ENCODE results near the gene RFXANK. TPM values are rescaled to one million over a fixed set of nuclear protein-coding genes. Genes with fewer than 3 reads are reported as not detected.

Gene RFXANK
- total RNA-seq, 1 donor from 2014 or later = 55.4 TPM

DNA sequence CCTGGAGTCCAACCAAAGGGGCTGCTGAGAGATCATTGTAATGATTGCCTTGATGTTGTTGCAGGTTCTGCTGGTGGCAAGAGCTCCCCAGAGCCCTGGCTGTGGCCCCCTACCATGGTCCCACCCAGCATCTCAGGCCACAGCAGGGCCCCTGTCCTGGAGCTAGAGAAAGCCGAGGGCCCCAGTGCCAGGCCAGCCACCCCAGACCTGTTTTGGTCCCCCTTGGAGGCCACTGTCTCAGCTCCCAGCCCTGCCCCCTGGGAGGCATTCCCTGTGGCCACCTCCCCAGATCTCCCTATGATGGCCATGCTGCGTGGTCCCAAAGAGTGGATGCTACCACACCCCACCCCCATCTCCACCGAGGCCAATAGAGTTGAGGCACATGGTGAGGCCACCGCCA is 35.2 kb downstream of the RFXANK start:
- no peak for DNase-seq (ENCODE audit: low read depth)

DNA sequence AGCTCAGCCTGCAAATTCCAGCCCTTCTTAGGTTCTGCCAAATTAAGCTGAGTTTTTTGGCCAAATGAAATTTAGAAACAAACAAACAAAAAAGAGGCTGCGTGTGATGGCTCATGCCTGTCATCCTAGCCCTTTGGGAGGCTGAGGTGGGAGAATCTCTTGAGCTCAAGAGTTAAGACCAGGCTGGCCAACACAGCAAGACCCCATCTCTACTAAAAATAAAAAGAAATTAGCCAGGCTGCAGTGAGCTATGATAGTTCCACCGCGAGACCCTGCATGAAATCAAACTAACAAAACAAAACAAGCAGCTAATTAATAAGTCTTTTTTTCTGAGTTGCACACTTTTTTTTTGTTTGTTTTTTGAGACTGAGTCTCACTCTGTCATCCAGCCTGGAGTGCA is 37.6 kb downstream of the RFXANK start:
- DNase-seq (ENCODE audit: low read depth) = no peak

DNA sequence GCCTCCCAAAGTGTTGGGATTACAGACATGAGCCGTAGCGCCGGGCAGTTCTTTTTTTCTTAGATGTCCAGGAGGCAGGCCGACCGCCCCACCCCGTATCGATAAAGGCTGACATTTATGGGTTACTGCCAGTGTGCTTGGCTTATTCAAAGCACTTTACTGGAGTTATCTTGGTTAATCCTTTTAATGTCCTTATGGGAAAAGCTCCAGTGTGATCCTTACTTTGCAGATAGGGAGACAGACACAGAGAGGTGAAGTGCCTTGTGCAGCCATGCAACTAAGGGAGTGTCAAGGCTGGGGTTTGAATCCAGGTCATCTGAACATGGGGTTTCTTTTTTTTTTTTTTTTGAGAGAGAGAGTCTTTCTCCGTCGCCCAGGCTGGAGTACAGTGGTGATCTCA is 38.9 kb downstream of the RFXANK start:
- DNase-seq (ENCODE audit: low read depth) = no peak

DNA sequence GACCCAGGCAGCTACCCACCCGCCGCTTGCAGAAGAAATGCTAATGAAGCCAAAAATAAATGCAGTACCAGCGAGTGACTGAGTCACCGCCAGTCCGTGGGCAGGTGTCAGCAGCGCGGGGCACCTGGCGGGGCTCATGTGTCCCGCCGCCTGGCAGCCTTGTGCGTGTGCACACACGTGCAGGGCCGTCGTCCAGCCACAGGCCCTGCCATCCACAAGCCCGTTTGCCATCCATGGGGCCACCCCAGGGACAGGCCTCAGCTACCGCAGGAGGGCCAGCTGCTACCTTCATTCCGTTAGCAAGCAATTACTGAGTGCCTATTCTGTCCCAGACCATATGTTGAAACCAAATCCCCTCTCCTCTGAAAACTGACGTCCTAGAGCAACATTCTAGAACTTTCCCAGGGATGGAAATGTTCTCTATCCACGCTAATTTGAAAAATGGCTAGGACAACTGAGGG is 40.2 kb downstream of the RFXANK start:
- DNase-seq (ENCODE audit: low read depth) = peak; percentile 86

DNA sequence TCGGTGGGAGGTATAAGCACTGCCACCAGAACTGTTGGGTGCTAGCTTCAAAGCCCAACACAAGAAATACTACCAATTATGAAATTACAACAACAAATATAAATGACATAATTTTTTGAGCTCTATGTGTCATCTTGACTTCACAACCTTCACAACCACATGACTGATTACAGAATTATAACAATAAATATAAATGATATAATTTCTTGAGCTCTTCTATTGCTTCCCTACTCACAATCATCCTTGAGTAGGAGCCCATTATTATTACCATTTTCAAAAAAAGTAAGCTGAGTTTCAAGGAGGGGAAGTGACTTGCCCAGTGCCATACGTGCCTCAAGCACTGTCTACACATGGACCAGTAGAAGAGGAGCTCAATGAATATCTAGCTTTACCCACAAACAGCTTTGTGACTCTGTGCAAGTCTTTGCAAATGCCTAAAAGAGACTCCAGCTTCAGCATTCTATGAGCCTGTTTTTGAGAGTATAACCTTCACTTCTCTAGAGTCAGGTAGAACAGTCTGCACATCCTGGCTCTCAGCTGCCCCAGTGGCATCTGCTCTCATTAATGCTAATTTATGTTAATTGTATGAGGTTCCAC is 42.3 kb downstream of the RFXANK start:
- no peak for DNase-seq (ENCODE audit: low read depth)

DNA sequence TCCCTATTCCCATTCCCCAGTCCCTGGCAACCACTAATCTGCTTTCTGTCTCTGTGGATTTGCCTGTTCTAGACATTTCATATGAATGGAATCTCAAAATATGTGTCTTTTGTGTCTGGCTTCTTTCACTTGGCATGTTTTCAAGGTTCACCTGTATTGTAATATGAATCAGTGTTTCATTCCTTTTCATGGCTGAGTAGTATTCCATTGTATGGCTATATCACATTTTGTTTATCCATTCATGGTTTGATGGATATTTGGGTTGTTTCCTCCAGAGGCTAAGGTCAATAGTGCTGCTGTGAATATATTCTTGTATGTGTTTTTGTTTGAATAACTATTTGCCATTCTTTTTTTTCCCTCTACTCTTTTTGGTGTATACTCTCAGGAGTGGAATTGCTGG is 44.1 kb downstream of the RFXANK start:
- no peak for DNase-seq (ENCODE audit: low read depth)

DNA sequence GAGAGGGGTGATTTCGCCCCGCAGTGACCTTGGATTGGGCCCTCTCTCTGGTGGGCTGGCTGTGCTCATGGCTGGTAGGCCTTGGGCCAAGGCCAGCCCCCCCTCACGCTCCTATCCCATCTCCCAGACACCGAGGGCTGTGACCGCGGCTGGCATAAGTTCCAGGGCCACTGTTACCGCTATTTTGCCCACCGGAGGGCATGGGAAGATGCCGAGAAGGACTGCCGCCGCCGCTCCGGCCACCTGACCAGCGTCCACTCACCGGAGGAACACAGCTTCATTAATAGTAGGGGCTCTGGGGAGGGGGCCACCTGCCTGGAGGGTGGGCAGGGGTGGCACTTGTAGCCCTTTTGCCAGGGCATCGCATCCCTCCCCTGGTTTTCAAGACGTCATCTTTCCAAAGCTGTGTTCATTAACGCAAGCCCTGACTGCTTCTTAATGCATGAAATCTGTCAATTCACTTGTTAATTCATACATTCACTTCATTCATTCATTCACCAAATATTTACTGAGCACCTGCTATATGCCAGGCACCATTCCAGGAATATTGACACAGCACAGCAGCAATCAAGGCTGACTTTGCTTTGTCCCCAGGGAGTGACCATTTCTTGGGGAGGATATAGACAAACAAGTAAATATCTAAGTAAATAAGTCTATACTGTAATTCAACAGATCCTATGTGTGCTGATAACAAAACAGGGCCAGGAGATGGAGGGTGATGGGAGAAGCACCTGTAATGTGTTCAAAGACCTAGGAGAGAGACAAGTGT is 46.3 kb downstream of the RFXANK start:
- no peak for DNase-seq (ENCODE audit: low read depth)

DNA sequence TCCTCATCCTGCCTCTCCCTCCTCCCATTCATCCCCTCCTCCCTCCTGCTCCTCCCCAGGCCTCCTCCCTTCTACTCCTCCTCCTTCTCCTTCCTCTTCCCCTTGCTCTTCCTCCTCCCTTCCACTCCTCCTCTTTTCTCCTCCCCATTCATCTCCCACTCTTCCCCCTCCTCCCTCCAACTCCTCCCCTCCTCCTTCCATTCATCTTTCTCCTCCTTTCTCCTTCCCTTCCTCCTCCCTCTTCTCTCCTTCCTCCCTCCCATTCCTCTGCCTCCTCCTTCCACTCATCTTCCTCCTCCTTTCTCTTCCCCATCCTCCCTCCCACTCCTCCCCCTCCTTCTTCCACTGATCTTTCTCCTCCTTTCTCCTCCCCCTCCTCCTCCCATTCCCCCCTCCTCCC is 47.6 kb downstream of the RFXANK start:
- no peak for DNase-seq (ENCODE audit: low read depth)

DNA sequence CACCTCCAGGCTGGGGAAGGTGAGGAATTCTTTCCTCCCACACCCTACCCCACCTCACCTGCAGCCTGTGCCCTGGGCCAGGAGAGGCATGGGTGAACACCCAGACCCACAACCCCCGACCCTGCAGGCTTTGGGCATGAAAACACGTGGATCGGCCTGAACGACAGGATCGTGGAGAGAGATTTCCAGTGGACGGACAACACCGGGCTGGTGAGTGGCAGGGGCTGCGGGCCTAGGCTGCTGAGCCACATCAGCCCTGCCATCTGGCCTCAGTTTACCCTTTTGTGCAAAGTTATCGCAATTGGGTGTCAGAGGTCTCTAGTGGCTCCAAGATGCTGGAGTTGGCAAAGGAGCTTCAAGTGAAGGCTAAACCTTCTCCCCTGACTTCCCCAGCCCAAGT is 48.4 kb downstream of the RFXANK start:
- no peak for DNase-seq (ENCODE audit: low read depth)

DNA sequence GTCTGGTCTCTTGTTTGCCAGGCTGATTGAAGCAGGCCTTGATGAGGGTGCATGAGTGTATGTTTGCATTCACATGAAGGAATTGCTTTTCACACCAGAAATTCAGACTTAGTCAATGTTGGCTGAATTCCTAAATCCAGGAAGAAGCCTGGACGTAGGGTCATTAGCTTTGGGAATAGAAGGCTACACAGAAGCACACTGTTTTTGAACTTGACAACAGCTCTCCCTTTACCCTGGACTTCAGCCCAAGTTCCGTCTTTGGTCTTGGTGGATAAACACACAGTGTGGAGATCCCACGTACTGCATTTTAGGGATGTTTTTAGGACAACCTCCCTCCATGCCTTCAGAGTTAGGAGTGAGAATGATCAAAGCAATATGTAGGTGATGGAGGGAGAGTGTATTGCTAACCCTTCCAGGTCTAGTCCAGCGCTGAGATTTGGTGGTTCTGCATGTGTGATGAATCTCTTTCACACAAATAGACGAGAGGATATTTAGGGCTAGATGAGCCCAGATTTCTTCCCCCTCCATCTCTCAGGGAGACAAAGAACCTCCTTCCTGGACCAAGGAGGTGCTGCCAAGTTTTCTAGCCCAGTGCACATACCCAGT is 58.2 kb downstream of the RFXANK start:
- no peak for DNase-seq (ENCODE audit: low read depth)

Other genes starting within 250 kb of the RFXANK start
- 90.9 and 101 TPM in 2 replicates for gene SUGP2, start 158.7 kb upstream of the RFXANK start, total RNA-seq
- 51.4 and 55.8 TPM in 2 replicates for gene ARMC6, start 158.7 kb upstream of the RFXANK start, total RNA-seq
- gene SLC25A42, start 128.3 kb upstream of the RFXANK start, total RNA-seq = 24.6 and 28.1 TPM in 2 replicates
- 38.0 and 48.0 TPM in 2 replicates for gene TMEM161A, start 53.8 kb upstream of the RFXANK start, total RNA-seq
- gene MEF2B, start 22.0 kb upstream of the RFXANK start, total RNA-seq = not detected in 2 replicates
- 12.7 and 15.4 TPM in 2 replicates for gene BORCS8, start 106 bp upstream of the RFXANK start, total RNA-seq
- 6.9 and 9.7 TPM in 2 replicates for gene NR2C2AP, start 11.2 kb downstream of the RFXANK start, total RNA-seq
- gene NCAN, start 19.7 kb downstream of the RFXANK start, total RNA-seq = 0.05 TPM in 1 of 2 replicates, not detected in the other
- 0.13 and 0.21 TPM in 2 replicates for gene TM6SF2, start 81.0 kb downstream of the RFXANK start, total RNA-seq
- gene SUGP1, start 128.3 kb downstream of the RFXANK start, total RNA-seq = 32.6 and 36.4 TPM in 2 replicates
- 32.0 and 40.3 TPM in 2 replicates for gene MAU2, start 128.6 kb downstream of the RFXANK start, total RNA-seq
- gene GATAD2A, start 213.4 kb downstream of the RFXANK start, total RNA-seq = 49.5 and 65.8 TPM in 2 replicates

Data from myocyte (in vitro differentiated cells).